Small intestine (tissue), 7 donors: ENCODE data around the gene EPHA7. TPM values are rescaled to one million over a fixed set of nuclear protein-coding genes. Genes with fewer than 3 reads are reported as not detected.

ENCODE experiments used
- DNase-seq, 2 donors: peaks; one replicate each; pipeline versions ENCODE4 v3.0.0 to v3.0.0-alpha.2; 2013
- FAIRE-seq: peaks from 2 replicates; lab custom pipeline; 2012; peaks lifted over from hg19 to GRCh38; lab: Jason Lieb, UNC
- H3K27ac ChIP-seq, 3 donors: one replicate each; pipeline ENCODE4 v1.5.1; 2013; ENCODE audit warnings: low read length in 2 of 3, mild to moderate bottlenecking in 2 of 3, control low read depth in 1 of 3, inconsistent platforms in 1 of 3, low read depth in 1 of 3, moderate library complexity in 1 of 3
- H3K27me3 ChIP-seq, 3 donors: one replicate each; pipeline ENCODE4 v1.6.1; 2013; ENCODE audit warnings: low read length in 3 of 3, inconsistent platforms in 1 of 3; ENCODE audit not compliant: control insufficient read depth in 3 of 3, insufficient read depth in 3 of 3
- H3K36me3 ChIP-seq, 3 donors: one replicate each; pipeline ENCODE4 v1.6.1; 2013; ENCODE audit warnings: low read length in 3 of 3, inconsistent platforms in 1 of 3, low read depth in 1 of 3, mild to moderate bottlenecking in 1 of 3, moderate library complexity in 1 of 3; ENCODE audit not compliant: control insufficient read depth in 3 of 3, insufficient read depth in 2 of 3
- H3K4me1 ChIP-seq, 3 donors: one replicate each; pipeline ENCODE4 v1.6.1; 2013; ENCODE audit warnings: low read length in 2 of 3, inconsistent platforms in 1 of 3, low read depth in 1 of 3, mild to moderate bottlenecking in 1 of 3, moderate library complexity in 1 of 3; ENCODE audit not compliant: control insufficient read depth in 3 of 3, insufficient read depth in 2 of 3
- H3K4me3 ChIP-seq, 3 donors: one replicate each; pipeline ENCODE4 v1.5.1; 2013; ENCODE audit warnings: low read length in 3 of 3, control low read depth in 1 of 3, inconsistent platforms in 1 of 3, low read depth in 1 of 3, mild to moderate bottlenecking in 1 of 3, moderate library complexity in 1 of 3
- H3K9me3 ChIP-seq, 2 donors: one replicate each; pipeline ENCODE4 v1.6.1; 2013; ENCODE audit warnings: low read depth in 1 of 2, low read length in 1 of 2; ENCODE audit not compliant: control insufficient read depth in 2 of 2, insufficient read depth in 1 of 2
- WGBS, 3 donors: extraction: QIAGEN DNeasy Blood & Tissue Kit; methylation state at CpG; one replicate each; pipeline ENCODE4 v1.1.7; 2013; 5-methylcytosine and 5-hydroxymethylcytosine counted together
- polyA plus RNA-seq, 4 donors: library from polyadenylated mRNA; stranded (reverse) in 3 of 4; unstranded in 1 of 4; fragments of 200-250 nt in 3 of 4; fragments of 120-200 nt in 1 of 4; gene quantifications; one replicate each; pipeline versions ENCODE4 v1.2.1 to v1.2.3, GENCODE V29; 2013
- donor health status: healthy with polysubstance abuse.
- donor health status: control.
- donor health status: control.
- donor health status: Bipolar disorder and iron deficiency.
- donor health status: healthy.

The EPHA7 gene
- polyA plus RNA-seq, 4 donors, result 0.27 to 3.0 (median 1.1) TPM; not detected in 1

DNA sequence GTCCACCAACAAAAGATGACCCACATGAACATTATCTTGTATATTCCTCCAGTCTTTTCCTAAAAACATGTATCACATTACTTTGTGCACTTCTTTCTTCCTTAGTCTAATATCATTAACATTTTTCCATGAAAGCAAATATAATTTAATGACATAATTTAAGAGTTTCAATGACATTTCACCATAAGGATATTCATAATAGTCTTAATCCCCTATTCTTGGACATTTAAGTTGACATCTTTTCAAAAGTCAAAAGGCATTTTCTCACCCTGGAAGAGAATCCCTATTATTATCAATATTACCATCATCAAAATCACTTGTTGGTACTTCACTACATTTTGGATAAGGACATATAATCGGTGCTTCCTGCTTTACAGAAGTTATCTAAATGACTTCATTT lies 31.3 kb downstream of the EPHA7 start:
- Histone ChIP-seq H3K27me3 (no peaks in the 10 kb centered on the region), H3K27ac (no peak overlapping the region), H3K36me3 (no peaks in the 10 kb centered on the region), H3K9me3 (peaks cover 0 to 2% of the 10 kb centered on the region in 2 donors), H3K4me3 (no peak overlapping the region), H3K4me1 (no peaks in the 10 kb centered on the region)
- FAIRE-seq (no peak), DNase-seq (no peak)
- 28 to 66% (median 33%) methylated on average over 1 of the region's 1 CpG for WGBS, 3 donors

DNA sequence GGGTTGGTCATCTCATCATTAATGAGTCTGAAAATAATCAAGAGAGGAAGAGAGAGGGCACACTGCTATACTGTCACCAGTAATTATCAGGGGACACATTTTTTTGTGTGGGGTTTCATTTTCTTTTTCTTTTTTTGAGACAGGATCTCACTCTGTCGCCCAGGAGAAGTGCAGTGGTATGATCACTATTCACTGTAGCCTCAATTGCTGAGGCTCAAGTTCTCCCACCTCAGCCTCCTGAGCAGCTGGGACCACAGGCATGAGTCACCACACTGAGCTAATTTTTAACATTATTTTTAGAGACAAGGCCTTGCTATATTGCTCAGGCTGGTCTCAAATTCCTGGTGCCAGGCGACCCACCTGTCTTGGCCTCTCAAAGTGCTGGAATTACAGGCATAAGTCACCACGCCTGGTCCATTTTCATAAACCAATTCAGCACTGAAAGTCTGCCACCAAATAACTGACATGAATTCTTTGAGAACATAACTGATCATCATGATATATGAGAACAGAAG lies 43.3 kb downstream of the EPHA7 start:
- DNase-seq (no peak), FAIRE-seq (no peak)
- no peaks in the 10 kb centered on the region for H3K4me1 ChIP-seq
- WGBS, 3 donors, result 65 to 82% (median 75%) methylated on average over 3 of the region's 3 CpGs
- H3K4me3 ChIP-seq, result no peak overlapping the region
- no peaks in the 10 kb centered on the region for H3K9me3 ChIP-seq
- H3K27me3 ChIP-seq, result no peaks in the 10 kb centered on the region
- no peak overlapping the region for H3K27ac ChIP-seq
- no peaks in the 10 kb centered on the region for H3K36me3 ChIP-seq

DNA sequence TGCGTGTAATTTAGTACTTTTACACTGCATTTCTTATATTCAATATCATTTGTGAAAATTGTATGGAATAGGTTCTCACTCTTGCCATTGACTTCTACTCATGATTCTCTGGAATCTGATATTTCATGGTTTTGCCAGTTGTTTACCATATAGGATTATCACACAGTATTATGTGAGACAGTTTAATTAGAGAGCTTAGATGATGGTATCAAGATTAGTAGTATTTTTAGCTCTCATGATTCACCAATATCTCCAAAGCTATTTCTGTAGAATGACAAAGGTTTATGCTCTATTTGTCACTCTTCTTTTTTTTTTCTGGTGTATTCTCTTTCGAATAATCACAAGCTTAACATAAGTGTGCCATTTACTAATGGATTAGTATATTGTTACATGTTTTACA lies 45.9 kb downstream of the EPHA7 start:
- Histone ChIP-seq H3K9me3 (no peaks in the 10 kb centered on the region), H3K27me3 (no peaks in the 10 kb centered on the region), H3K27ac (no peak overlapping the region), H3K4me3 (no peak overlapping the region), H3K4me1 (no peaks in the 10 kb centered on the region), H3K36me3 (no peaks in the 10 kb centered on the region)
- no peak for FAIRE-seq
- 76 to 84% (median 82%) methylated on average over 2 of the region's 2 CpGs for WGBS, 3 donors
- no peak for DNase-seq

DNA sequence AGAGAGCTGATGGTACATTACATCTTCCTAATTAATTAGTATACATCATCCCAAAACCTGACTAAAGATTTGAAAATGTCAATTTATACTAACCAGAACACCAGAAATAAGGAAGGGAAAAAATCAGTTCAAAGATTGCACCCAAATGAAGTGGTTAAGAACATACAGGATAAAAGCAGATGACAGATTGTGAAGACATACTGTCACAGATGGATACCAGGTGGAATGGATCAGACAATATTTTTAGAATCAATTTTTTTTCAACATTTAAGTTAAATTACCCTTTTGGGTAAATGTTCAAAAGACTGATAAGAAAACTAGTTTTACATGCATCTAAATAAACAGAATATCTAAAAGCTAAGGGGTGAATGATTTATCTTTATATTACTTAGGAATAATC lies 47.6 kb downstream of the EPHA7 start:
- FAIRE-seq, result no peak
- no peak for DNase-seq
- Histone ChIP-seq H3K27me3 (no peaks in the 10 kb centered on the region), H3K4me1 (no peaks in the 10 kb centered on the region), H3K27ac (no peak overlapping the region), H3K36me3 (no peaks in the 10 kb centered on the region), H3K4me3 (no peak overlapping the region), H3K9me3 (no peaks in the 10 kb centered on the region)

DNA sequence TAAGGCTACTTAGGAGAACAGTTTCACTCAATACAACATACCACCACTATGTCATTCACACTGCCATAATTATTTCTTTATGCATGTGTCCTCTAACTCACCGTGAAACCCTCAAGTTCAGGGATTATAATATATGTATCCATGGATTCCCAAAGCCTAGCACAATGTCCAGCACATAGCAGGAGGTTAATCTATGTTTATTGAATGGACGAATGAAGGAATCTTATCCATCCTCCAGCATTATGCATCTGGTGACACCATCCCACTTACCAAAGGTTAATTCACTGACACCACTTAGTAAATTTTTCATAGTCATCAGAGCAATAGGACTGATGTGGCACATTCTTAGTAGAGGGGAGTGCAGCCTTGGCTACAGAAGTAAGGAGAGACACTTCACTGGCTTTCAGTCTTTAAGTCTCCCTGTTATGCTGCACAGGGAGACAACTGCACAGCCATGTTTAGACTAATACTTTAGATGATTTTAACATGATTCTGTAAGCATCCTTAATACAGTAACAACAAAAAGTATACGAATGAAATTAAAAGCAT lies 49.7 kb downstream of the EPHA7 start:
- DNase-seq, result no peak
- Histone ChIP-seq H3K36me3 (no peaks in the 10 kb centered on the region), H3K27me3 (no peaks in the 10 kb centered on the region), H3K4me3 (no peak overlapping the region), H3K4me1 (no peaks in the 10 kb centered on the region), H3K9me3 (no peaks in the 10 kb centered on the region), H3K27ac (no peak overlapping the region)
- 72 to 78% (median 74%) methylated on average over 3 of the region's 3 CpGs for WGBS, 3 donors
- FAIRE-seq, result no peak

DNA sequence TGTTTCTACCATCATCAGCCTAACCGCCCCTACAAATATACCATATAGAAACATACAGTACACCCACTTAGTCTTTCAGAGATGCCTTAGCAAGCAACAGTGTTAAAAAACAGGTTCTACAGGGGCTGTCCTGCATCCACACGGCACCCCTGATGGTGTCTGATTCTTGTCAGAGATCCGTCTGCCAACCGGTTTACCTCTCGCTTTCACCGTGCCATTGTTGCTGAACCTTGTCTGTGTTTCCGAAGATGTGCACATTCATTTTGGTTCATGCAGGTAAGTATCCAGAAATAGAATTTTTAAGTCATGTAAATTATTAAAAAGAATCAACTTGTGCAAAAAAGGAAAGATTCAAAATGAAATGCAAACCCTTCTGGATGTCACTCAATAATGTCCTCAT lies 52.9 kb downstream of the EPHA7 start:
- H3K36me3 ChIP-seq, result no peaks in the 10 kb centered on the region
- DNase-seq (no peak), FAIRE-seq (no peak)
- H3K27me3 ChIP-seq, result no peaks in the 10 kb centered on the region
- no peak overlapping the region for H3K27ac ChIP-seq
- no peak overlapping the region for H3K4me3 ChIP-seq
- WGBS, 3 donors, result 89 to 93% (median 90%) methylated on average over 7 of the region's 7 CpGs
- no peaks in the 10 kb centered on the region for H3K4me1 ChIP-seq
- H3K9me3 ChIP-seq, result no peaks in the 10 kb centered on the region

DNA sequence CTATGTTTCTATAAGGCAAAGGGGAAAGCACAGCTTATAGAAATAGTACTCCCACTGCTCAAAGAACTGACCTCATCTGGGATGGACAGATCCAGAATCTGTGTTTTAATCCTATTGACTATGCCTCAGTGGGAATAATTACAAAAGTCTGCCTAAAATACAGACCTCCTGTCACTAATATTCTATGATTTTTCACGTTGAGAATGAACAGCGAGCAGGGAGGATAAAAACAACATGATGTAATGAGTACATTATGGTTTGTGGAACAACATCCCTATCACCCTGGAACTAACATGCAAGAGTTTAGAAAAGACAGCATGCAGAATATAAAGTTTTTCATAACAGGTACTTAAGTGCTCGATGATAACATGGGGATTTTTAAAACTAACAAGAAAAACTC lies 53.9 kb downstream of the EPHA7 start:
- H3K27me3 ChIP-seq, result no peaks in the 10 kb centered on the region
- FAIRE-seq (no peak), DNase-seq (no peak)
- no peak overlapping the region for H3K27ac ChIP-seq
- no peaks in the 10 kb centered on the region for H3K9me3 ChIP-seq
- H3K4me3 ChIP-seq, result no peak overlapping the region
- no peaks in the 10 kb centered on the region for H3K36me3 ChIP-seq
- WGBS, 3 donors, result 74 to 86% (median 82%) methylated on average over 3 of the region's 3 CpGs
- no peaks in the 10 kb centered on the region for H3K4me1 ChIP-seq

DNA sequence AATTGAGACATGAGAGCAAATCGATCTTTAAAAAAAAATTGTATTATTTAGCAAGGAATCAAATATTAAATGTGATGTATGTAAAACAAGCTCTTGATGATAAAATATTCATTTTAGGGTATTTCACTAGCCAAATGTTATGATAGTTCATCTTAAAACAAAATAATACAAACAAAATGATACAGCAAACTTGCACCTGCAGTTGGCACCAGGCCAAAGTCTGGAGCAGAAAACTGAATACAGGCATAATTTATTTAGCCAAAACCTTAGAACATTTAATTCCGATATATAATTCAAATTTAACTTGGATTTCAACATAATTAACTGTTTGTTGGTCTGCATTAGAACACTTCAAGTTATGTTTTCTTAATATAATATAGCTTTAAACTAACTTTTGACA lies 60.9 kb downstream of the EPHA7 start:
- no peak for FAIRE-seq
- WGBS, 3 donors, result 85 to 91% (median 88%) methylated on average over 2 of the region's 2 CpGs

DNA sequence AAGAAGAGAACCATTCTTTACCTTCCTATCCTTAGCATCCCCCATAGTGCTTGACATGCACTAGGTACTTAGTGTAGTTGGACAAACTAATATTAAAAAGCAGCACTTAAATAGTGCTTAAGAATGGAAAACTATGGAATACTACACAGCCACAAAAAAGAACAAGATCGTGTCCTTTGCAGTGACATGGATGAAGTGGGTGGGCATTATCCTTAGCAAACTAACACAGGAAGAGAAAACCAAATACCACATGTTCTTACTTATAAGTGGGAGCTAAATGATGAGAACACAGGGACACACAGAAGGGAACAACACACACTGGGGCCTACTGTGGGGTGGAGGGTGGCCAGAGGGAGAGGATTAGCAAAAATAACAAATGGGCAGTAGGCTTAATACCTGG lies 66.8 kb downstream of the EPHA7 start:
- no peak for FAIRE-seq
- Histone ChIP-seq H3K9me3 (no peaks in the 10 kb centered on the region), H3K27ac (no peak overlapping the region), H3K27me3 (no peaks in the 10 kb centered on the region), H3K36me3 (peaks cover 0 to 2% (median 0%) of the 10 kb centered on the region in 3 donors), H3K4me3 (no peak overlapping the region), H3K4me1 (no peaks in the 10 kb centered on the region)
- DNase-seq, result no peak
- WGBS, 3 donors, result 81 to 91% (median 87%) methylated on average over 1 of the region's 1 CpG

More for the DNA sequence above, 60.9 kb downstream of the EPHA7 start:
- Histone ChIP-seq H3K4me1 (no peaks in the 10 kb centered on the region), H3K36me3 (peaks cover 0 to 2% (median 0%) of the 10 kb centered on the region in 3 donors), H3K4me3 (no peak overlapping the region), H3K9me3 (no peaks in the 10 kb centered on the region), H3K27me3 (no peaks in the 10 kb centered on the region), H3K27ac (no peak overlapping the region)
- no peak for DNase-seq
